Glomerular visceral epithelial cell (primary cell): Measurements from ENCODE around the gene SUN1.
"Not testable (repeated sequence)": the region's sequence is repeated elsewhere in the genome, so short reads cannot be mapped to it uniquely, and the experiment has no call there.

Source experiments
- DNase-seq: peaks from one replicate; pipeline ENCODE4 v3.0.0-alpha.2; 2016; ENCODE audit errors: extremely low spot score

The SUN1 gene

DNA sequence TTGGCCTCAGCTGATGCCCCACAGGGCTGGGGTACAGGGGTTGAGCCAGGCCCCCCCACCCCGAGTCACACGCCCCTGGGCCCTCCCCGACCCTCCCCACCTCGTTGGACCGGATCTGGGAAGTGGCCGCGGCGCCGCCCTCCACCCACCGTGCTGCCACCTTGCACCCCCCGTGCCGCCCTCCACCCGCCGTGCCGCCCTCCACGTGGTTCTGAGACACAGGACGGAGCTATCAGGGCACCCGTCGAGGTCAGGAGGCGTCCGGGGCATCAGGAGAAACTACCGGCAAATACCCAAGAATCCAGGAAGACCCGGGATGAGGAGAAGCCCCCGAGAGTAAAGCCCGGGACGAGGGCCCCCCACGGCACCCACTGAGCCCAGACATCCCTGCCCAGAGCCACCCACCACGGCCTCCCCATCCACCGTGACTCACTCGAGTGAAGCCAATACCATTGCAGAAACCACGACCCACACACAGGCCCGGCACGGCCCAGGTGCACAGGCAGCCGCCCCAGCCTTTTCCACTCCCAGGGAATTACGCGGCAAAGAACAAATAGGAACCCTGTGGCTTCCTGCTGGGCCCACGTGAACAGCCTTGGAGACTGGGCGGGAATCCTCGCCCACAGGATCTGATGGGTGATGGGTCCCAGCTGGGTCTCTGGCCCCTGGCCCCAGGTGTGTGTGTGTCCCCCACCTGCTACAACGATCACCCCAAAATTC is 88.2 kb downstream of the SUN1 start:
- DNase-seq = no peak

DNA sequence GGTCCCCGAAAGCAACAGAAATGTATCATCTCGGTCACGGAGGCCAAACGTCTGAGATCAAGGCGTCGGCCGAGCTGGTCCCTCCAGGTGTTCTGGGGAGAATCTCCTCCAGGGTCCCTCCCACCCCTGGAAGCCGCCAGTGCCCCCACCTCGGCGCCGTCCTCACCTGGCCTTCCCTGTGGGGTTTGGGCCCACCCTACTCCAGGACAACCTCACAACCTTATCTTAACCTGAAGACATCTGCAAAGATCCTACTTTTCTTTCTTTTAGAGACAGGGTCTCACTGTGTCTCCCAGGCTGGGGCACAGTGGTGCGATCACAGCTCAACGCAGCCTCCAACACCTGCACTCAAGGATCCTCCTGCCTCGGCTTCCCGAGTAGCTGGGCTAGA is 88.8 kb downstream of the SUN1 start:
- no peak for DNase-seq

DNA sequence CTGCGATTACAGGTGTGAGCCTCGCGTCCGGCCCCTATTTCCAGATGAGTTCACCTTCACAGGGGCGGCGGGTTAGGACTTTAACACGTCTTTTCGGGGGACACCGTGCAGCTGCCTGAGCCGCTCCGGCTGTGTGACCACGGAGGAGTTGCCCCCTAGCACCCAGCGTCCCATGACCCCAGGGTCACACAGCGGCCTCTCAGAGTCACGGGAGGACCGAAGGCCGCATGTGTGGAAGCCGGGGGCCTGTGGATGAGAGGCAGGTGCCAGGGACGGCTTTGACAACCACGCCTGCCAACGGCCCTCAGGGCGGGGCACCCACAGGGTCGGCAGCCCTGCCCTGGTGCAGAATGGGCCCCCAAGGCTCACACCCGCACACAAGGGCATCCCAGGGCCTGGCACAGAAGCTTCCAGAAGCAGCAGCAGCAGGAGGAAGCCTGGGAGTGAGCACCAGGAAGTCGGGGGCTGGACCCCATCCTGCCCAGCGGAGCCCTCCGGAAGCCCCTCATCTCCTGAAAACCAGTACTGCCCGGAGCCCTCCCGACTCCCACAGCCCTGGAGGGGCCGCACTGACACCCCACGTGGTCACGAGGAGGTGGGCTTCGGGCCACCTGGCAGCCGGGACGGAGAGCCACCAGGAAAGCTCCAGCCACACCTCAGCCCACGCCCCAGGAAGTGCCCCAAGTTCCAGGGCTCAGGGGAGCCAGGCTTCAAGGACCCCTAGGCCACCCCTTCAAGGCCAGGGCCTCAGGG is 89.5 kb downstream of the SUN1 start:
- DNase-seq = no peak

DNA sequence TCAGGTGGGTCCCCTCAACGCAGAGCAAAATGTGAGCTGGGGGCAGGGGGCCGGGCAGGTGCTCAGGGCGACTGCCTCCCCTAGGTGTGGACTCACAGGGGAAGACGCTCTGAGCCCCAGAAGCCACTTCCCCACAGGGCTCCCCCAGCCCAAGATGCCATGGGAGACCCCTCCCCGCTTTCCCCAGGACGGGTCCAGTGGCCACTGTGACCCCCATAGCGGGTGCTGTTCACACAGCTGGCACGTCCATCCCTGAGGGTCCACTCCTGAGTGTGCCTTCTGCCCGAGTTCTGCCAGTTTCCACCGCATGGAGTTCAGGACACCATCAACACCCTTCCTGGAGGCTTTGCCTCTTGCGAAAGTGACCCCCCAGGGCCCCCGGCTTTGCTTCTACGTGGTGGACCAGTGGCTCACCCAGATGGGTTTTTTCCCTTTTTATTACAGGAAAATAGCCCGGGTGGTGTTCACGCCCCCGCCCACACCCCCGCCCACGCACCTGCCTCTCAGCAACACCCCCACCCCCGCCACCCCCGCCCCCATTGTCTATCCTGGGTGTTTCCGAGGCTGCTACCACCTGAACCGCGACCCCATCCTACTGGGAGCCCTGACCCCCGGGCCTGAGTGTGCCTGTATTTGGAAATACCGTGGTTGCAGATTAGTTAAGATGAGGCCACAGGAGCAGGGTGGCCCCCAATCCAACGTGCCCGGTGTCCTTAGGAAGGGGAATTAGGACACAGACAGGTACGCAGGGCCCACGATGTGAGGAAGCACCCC is 90.2 kb downstream of the SUN1 start:
- DNase-seq = no peak

DNA sequence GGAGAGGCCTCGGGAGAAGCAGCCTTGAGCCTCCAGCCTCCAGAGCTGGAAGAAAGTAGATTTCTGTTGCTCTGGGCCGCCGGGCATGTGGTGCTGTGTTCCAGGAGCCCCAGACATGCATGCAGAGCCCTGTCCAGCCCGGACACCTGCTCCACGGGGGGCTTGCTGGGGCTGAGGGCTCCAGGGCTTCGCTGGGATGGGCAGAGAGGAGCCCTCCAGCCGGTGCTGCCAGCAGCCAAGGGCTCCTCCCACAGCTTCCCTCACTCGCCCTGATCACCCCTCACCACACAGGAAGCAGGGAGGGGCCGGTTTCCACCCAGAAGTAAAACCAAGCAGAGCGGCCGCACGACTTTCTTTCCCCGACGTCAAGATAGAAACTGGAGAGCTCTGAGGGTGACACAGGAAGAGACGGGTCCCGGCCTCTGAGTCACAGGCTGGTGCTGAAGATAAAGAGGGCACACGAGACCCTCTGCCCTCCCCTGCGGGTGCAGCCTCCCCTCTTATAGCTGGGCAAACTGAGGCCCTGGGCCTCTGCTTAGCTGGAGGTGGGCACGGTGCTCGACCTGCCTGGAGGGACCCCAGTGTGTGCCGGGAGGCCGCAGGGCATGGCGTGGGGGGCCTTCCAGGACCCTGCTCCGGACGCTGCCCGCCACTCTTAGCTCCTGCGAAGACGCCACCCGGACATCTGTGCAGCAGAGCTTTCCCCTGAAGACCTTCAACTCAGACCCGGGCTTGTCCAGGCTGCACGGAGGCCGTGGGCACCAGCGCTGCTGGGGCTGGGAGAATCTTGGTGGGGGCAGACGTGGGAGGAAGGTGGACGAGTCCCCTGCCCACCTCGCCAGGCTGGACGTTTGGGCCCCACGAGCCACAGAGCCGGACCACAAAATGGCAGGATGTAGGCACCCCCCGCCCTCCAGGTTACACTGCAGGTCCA is 91.1 kb downstream of the SUN1 start:
- no peak for DNase-seq

DNA sequence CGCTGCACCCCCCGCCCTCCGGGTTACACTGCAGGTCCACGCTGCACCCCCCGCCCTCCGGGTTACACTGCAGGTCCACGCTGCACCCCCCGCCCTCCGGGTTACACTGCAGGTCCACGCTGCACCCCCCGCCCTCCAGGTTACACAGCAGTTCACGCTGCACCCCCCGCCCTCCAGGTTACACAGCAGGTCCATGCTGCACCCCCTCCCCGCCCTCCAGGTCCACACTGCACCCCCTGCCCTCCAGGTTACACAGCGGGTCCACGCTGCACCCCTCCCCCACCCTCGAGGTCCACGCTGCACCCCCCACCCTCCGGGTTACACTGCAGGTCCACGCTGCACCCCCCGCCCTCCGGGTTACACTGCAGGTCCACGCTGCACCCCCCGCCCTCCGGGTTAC is 91.8 kb downstream of the SUN1 start:
- not testable (repeated sequence) for DNase-seq
